C4-2B (cell line): ENCODE measurements around the gene ABAT.
A peak's percentile ranks its signal among the peaks of the same experiment; 100 is the strongest.

ENCODE experiments used
- H3K27ac ChIP-seq: fragments of 450-650 bp; 2 replicates; pipeline ENCODE4 v1.5.1; 2017
- CTCF ChIP-seq: fragments of 450-650 bp; conservative IDR thresholded peaks from 2 replicates; pipeline ENCODE4 v1.5.1; 2017; ENCODE audit warnings: mild to moderate bottlenecking
- ZFX ChIP-seq: fragments of 450-650 bp; IDR thresholded peaks from 2 replicates; pipeline ENCODE4 v1.6.1; 2017

ABAT gene

DNA sequence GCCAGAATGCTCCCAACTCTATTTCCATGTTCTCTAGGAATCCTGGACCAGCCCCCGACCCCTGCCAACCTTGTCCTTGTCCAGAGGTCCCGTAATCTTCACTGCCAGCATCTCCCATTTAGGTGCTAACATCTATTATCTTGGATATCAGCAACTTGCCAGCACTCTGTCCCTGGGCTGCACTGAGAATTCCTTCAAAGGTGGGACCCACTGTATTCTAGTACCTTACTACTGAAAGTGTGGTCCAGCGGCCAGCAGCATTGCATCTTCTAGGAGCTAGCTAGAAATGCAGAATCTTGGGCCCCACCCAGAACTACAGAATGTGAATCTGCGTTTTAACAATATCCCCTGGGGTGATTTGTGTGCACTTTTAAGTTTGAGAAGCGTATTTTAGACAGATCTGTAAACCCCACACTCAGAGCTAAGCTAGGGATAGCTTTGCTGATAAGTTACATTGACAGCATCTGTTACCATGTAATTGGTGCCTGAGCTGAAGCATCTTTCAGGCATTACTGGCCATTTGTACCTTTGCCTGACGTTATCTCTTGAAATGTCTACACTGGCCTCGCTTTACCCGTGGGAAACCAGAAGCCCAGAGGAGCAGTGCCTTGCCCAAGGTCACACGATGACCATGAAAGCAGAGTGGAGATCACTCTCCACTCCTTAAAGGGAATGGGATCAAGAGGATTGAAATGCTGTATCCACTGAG lies 8.3 kb downstream of the ABAT start:
- no peak for TF ChIP-seq ZFX
- no peak for TF ChIP-seq CTCF
- H3K27ac ChIP-seq: no peak overlapping the region

GRCh38 chr16:8683640-8684039 lies 9.2 kb downstream of the ABAT start:
- H3K27ac ChIP-seq: no peak overlapping the region
- TF ChIP-seq CTCF: no peak
- no peak for TF ChIP-seq ZFX

DNA sequence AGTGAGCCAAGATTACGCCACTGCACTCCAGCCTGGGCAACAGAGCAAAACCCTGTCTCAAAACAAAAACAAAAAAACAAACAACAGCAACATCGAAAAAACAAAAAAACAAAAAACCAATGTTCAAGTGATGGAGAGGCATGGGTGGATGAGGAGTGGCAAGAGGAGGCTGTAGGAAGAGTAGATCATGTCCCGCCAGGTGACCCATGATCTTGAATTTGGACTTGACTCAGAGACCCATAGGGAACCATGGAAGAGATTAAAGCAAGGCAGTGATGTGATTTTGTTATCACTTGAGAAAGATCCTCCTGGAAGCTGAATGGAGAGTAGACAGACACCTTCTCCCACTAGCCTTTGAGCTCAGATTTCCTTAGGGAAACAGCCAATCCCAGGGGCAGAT lies 11.2 kb downstream of the ABAT start:
- TF ChIP-seq CTCF (no peak), ZFX (no peak)
- H3K27ac ChIP-seq: peak overlapping the region; percentile 66

GRCh38 chr16:8686031-8686621 lies 11.7 kb downstream of the ABAT start:
- TF ChIP-seq CTCF (no peak), ZFX (no peak)
- H3K27ac ChIP-seq: peak overlapping the region; percentile 66

DNA sequence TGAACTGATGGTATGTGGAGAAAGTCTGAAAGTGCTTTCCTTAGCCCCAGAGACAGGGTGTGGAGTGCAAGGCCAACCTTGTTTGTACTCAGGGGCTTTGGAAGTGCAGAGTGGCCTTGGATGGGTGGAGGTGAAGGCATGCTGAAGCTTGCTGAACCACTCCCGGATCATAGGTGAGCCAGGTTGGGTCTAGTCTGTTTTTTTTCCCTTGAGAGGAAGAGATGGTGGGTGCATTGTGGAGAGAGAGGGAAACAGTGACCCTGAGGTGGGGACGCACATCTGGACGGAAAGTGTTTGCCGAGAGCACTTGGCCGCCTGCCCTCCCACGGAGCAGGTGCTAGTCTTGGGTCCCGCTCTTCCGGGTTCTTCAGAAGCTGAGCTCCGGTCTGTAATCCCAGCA lies 12.5 kb downstream of the ABAT start:
- TF ChIP-seq CTCF: no peak
- H3K27ac ChIP-seq: peak overlapping the region; percentile 66

DNA sequence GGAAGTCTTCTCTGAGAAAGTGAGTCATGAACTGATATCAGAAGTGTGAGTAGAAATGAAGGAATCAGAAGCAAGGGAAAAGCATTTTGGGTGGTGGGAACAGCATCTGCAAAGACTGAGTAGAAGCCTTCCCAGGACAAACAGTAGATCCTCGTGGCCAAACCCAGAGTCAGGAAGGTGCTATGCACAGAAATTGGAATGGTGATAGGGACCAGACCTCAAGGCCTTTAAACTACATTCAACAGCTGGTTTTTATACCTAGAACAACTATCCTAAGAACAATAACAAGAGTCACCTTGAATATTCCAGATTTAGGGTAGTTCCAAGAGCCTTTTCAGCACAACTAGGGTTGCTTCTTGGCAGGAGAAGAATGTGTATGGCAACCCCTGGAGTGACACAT lies 15.3 kb downstream of the ABAT start:
- TF ChIP-seq CTCF (no peak), ZFX (no peak)
- no peak overlapping the region for H3K27ac ChIP-seq

GRCh38 chr16:8691728-8692127 lies 17.3 kb downstream of the ABAT start:
- TF ChIP-seq ZFX (no peak), CTCF (no peak)
- no peak overlapping the region for H3K27ac ChIP-seq
